SK-N-SH (cell line): ENCODE measurements around the gene SEMA3F. TPM values are rescaled to one million over a fixed set of nuclear protein-coding genes. Genes with fewer than 3 reads are reported as not detected.

ENCODE experiments used
- CTCF ChIA-PET: fragments of 300-600, 350-600 bp; formaldehyde crosslinking; extraction: SDS; loops from one replicate; lab custom pipeline; 2021; lab: Yijun Ruan, JAX
- POLR2A ChIA-PET: fragments of 350-600 bp; sonication (Branson Sonifier 250); formaldehyde crosslinking; extraction: SDS; loops from one replicate; lab custom pipeline; 2020; ENCODE audit warnings: antibody characterized with exemption, inconsistent platforms; lab: Yijun Ruan, JAX
- DNase-seq: peaks from one replicate; pipeline ENCODE4 v3.0.0; 2012
- H2AFZ ChIP-seq: fragments of 200-600 bp; sonication (generic); 2 replicates; pipeline ENCODE4 v1.8.1; 2016; ENCODE audit warnings: antibody characterized with exemption, mild to moderate bottlenecking, low read depth
- H3F3A ChIP-seq: fragments of 200-600 bp; sonication (generic); replicated peaks from 2 replicates; pipeline ENCODE3; 2016; ENCODE audit warnings: antibody characterized with exemption, mild to moderate bottlenecking; ENCODE audit not compliant: insufficient read depth
- H3K27ac ChIP-seq, 2 experiments: fragments of 200-500 bp in 1 of 2; fragments of 200-600 bp in 1 of 2; sonication (Bioruptor generic) in 1 of 2; sonication (generic), shearing (Covaris generic) in 1 of 2; 2 replicates each; pipeline versions ENCODE4 v1.5.1 to v1.6.1; 2014 to 2016; ENCODE audit warnings: low read depth in 2 of 2, inconsistent platforms in 1 of 2, low read length in 1 of 2, mild to moderate bottlenecking in 1 of 2, mixed read lengths in 1 of 2
- H3K27me3 ChIP-seq: fragments of 200-600 bp; sonication (generic), shearing (Covaris generic); 2 replicates; pipeline ENCODE4 v1.6.1; 2016; ENCODE audit warnings: mixed run types; ENCODE audit not compliant: insufficient read depth
- H3K36me3 ChIP-seq, 2 experiments: fragments of 200-500 bp in 1 of 2; fragments of 200-600 bp in 1 of 2; sonication (Bioruptor generic) in 1 of 2; sonication (generic) in 1 of 2; replicated peaks in 1 of 2; 2 replicates each; pipeline versions ENCODE3 to v1.5.1; 2014 to 2016; ENCODE audit warnings: low read length in 1 of 2, mild to moderate bottlenecking in 1 of 2; ENCODE audit not compliant: insufficient read depth in 2 of 2, control insufficient read depth in 1 of 2
- H3K4me1 ChIP-seq, 2 experiments: fragments of 200-500 bp in 1 of 2; fragments of 200-600 bp in 1 of 2; sonication (Bioruptor generic) in 1 of 2; sonication (generic), shearing (Covaris generic) in 1 of 2; 2 replicates each; pipeline versions ENCODE4 v1.5.1 to v1.6.1; 2014 to 2016; ENCODE audit warnings: low read depth in 1 of 2, low read length in 1 of 2, mixed run types in 1 of 2; ENCODE audit not compliant: insufficient read depth in 2 of 2, control insufficient read depth in 1 of 2
- H3K4me2 ChIP-seq: fragments of 200-600 bp; sonication (generic), shearing (Covaris generic); 2 replicates; pipeline ENCODE4 v1.6.1; 2017; ENCODE audit warnings: mixed run types
- H3K4me3 ChIP-seq, 2 experiments: fragments of 200-500 bp in 1 of 2; fragments of 200-600 bp in 1 of 2; sonication (Bioruptor generic) in 1 of 2; sonication (generic), shearing (Covaris generic) in 1 of 2; 2 replicates each; pipeline versions ENCODE4 v1.5.1 to v1.8.1; 2014 to 2016; ENCODE audit warnings: low read depth in 2 of 2, inconsistent platforms in 1 of 2, low read length in 1 of 2, mild to moderate bottlenecking in 1 of 2, mixed read lengths in 1 of 2, moderate library complexity in 1 of 2
- H3K79me2 ChIP-seq: fragments of 200-600 bp; sonication (generic); 2 replicates; pipeline ENCODE4 v1.8.1; 2017; ENCODE audit warnings: mild to moderate bottlenecking; ENCODE audit not compliant: insufficient read depth
- H3K9ac ChIP-seq: fragments of 200-600 bp; sonication (generic); 2 replicates; pipeline ENCODE4 v1.6.1; 2017; ENCODE audit warnings: mixed run types
- H3K9me2 ChIP-seq: fragments of 200-600 bp; sonication (generic); 2 replicates; pipeline ENCODE4 v1.6.1; 2017; ENCODE audit warnings: mixed run types
- H3K9me3 ChIP-seq: fragments of 200-600 bp; sonication (generic); 2 replicates; pipeline ENCODE4 v1.6.1; 2017; ENCODE audit warnings: mixed run types, mild to moderate bottlenecking, moderate library complexity
- H4K20me1 ChIP-seq: fragments of 200-600 bp; sonication (generic); 2 replicates; pipeline ENCODE4 v1.6.1; 2017; ENCODE audit warnings: mild to moderate bottlenecking, mixed run types; ENCODE audit not compliant: insufficient read depth
- CHD2 ChIP-seq: fragments of 150-350 bp; IDR thresholded peaks from 2 replicates; pipeline ENCODE4 v1.6.1; 2018; ENCODE audit warnings: low read length; ENCODE audit not compliant: partially characterized antibody
- ELF1 ChIP-seq: IDR thresholded peaks from 2 replicates; pipeline ENCODE4 v1.4.0; 2012
- EP300 ChIP-seq, 2 experiments: IDR thresholded peaks; 2 replicates each; pipeline versions ENCODE4 v1.4.0 to v1.6.1; 2012; ENCODE audit warnings: borderline replicate concordance in 1 of 2, low read depth in 1 of 2, low read length in 1 of 2
- EZH2phosphoT487 ChIP-seq: fragments of 200-600 bp; sonication (generic); IDR thresholded peaks from 2 replicates; pipeline ENCODE4 v1.6.1; 2017; ENCODE audit warnings: low read depth, mixed run types, mild to moderate bottlenecking, antibody characterized with exemption, moderate library complexity, borderline replicate concordance
- FOSL2 ChIP-seq: IDR thresholded peaks from 2 replicates; pipeline ENCODE4 v1.4.0; 2012; ENCODE audit warnings: low read depth, mild to moderate bottlenecking, moderate library complexity, borderline replicate concordance
- FOXJ3 ChIP-seq: sonication (generic); formaldehyde crosslinking; IDR thresholded peaks from 2 replicates; pipeline ENCODE4 v1.5.1; 2020; ENCODE audit warnings: mild to moderate bottlenecking, missing genetic modification reagents
- FOXM1 ChIP-seq: IDR thresholded peaks from 2 replicates; pipeline ENCODE4 v1.4.0; 2012; ENCODE audit warnings: low read depth, mild to moderate bottlenecking
- GABPA ChIP-seq: IDR thresholded peaks from 2 replicates; pipeline ENCODE4 v1.4.0; 2012; ENCODE audit warnings: low read depth, mild to moderate bottlenecking
- GATA2 ChIP-seq: sonication (generic); formaldehyde crosslinking; IDR thresholded peaks from 2 replicates; pipeline ENCODE4 v1.5.0; 2020; ENCODE audit warnings: mild to moderate bottlenecking, missing genetic modification reagents
- JUND ChIP-seq: IDR thresholded peaks from 2 replicates; pipeline ENCODE4 v1.4.0; 2012
- MXI1 ChIP-seq: IDR thresholded peaks from 2 replicates; pipeline ENCODE4 v1.6.1; 2012; ENCODE audit warnings: mild to moderate bottlenecking, low read depth, low read length, improper control_type of control experiment
- RFX5 ChIP-seq: IDR thresholded peaks from 2 replicates; pipeline ENCODE4 v1.6.1; 2012; ENCODE audit warnings: mild to moderate bottlenecking, improper control_type of control experiment, low read length
- SIN3A ChIP-seq: IDR thresholded peaks from 2 replicates; pipeline ENCODE4 v1.6.1; 2012; ENCODE audit warnings: low read depth, mild to moderate bottlenecking, low read length, moderate library complexity, borderline replicate concordance
- TCF12 ChIP-seq: IDR thresholded peaks from 2 replicates; pipeline ENCODE4 v1.4.0; 2012
- TEAD4 ChIP-seq: IDR thresholded peaks from 2 replicates; pipeline ENCODE4 v1.4.0; 2012; ENCODE audit warnings: mild to moderate bottlenecking, borderline replicate concordance; ENCODE audit not compliant: insufficient read depth
- YY1 ChIP-seq: IDR thresholded peaks from 2 replicates; pipeline ENCODE4 v1.4.0; 2012; ENCODE audit warnings: low read depth, mild to moderate bottlenecking
- WGBS: methylation state at CpG from one replicate; pipeline ENCODE4 v1.1.6; 2017; ENCODE audit warnings: low lambda C conversion rate; 5-methylcytosine and 5-hydroxymethylcytosine counted together
- polyA plus RNA-seq, 3 experiments: library from polyadenylated mRNA; depleted of rRNA; stranded (reverse); fragments of >200 nt; gene quantifications; 2 replicates each; pipeline ENCODE4 v1.2.3, GENCODE V29; 2012
- TF ChIP-seq, protein P1 (sequence below): IDR thresholded peaks from 2 replicates; pipeline ENCODE4 v1.4.0; 2012; ENCODE audit warnings: low read depth, borderline replicate concordance
- TF ChIP-seq, protein P2 (sequence below): fragments of 200-600 bp; sonication (generic); IDR thresholded peaks from 2 replicates; pipeline ENCODE4 v1.6.1; 2017; ENCODE audit warnings: antibody characterized with exemption, mild to moderate bottlenecking, moderate library complexity
- TF ChIP-seq, protein P3 (sequence below): IDR thresholded peaks from 2 replicates; pipeline ENCODE4 v1.4.0; 2012; ENCODE audit warnings: low read depth, borderline replicate concordance

The SEMA3F gene
- polyA plus RNA-seq, 1 of the 3 experiments (the other 2 are of a cell fraction) = 30.4 TPM

DNA sequence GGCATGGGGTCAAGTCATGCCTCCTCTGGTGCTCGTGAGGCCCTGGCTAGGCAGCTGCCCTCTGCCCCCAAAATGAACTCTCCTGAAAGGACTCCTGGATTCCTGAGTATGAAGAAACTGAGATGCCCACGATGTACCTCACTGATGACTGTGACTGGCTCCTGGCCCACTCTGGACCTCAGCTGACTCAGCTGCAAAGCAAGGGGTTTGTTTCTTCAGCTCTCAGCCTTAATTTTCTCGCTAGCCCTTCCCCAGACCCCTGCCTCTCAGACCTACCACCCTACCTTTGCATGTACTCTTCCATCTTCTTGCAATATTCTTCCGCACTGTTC is 75.6 kb downstream of the SEMA3F start (continued):
- TF ChIP-seq MXI1 = no peak
- TF ChIP-seq, all 33 proteins: peak for 0

DNA sequence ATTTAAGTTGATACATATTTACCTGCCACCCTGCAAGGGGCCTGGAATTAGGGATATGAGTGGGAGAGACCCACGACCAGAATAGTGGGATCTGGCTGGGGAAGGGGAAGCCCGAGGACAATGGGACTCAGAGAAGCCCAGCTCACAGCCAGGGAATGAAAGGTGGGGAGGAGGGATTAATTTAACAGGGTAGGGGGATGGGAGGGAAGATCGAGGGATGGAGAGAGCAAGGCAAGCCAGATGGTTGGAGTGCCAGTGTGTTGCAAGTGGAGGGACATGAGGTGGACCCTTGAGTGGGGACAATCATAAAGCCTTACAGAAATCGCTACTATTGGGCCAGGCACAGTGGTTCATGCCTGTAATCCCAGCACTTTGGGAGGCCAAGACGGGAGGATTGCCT is 76.5 kb downstream of the SEMA3F start:
- ChIA-PET CTCF (interaction anchor here (7.6 to 61.6 kb wide), 3 partner anchors 17 to 46 kb away, joined by 91 to 1375 read pairs (median 433); partner anchors contain the start of genes GNAI2, GNAT1 and LSMEM2), POLR2A (no interaction called here)
- Histone ChIP-seq H3K4me1 (peaks cover 3 to 9% of the 10 kb centered on the region in 2 experiments; a peak in 1 of 4 replicates), H3K9ac (no peak overlapping the region), H3K4me2 (no peak overlapping the region), H4K20me1 (0 out of 2 replicates have a peak, but pooled peaks cover 3% of the 10 kb centered on the region), H3K79me2 (peaks cover 6% of the 10 kb centered on the region), H3K4me3 (no peak overlapping the region), H3F3A (peaks cover 6% of the 10 kb centered on the region), H3K27ac (no peak overlapping the region), H3K27me3 (no peaks in the 10 kb centered on the region), H3K36me3 (no peaks in the 10 kb centered on the region), H2AFZ (no peak overlapping the region), H3K9me3 (no peaks in the 10 kb centered on the region), H3K9me2 (no peaks in the 10 kb centered on the region)
- TF ChIP-seq, protein P1, sequence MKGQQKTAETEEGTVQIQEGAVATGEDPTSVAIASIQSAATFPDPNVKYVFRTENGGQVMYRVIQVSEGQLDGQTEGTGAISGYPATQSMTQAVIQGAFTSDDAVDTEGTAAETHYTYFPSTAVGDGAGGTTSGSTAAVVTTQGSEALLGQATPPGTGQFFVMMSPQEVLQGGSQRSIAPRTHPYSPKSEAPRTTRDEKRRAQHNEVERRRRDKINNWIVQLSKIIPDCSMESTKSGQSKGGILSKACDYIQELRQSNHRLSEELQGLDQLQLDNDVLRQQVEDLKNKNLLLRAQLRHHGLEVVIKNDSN = no peak
- TF ChIP-seq FOSL2 = no peak
- TF ChIP-seq TCF12 = no peak
- no peak for TF ChIP-seq SIN3A
- TF ChIP-seq EZH2phosphoT487 = no peak
- TF ChIP-seq, protein P2, sequence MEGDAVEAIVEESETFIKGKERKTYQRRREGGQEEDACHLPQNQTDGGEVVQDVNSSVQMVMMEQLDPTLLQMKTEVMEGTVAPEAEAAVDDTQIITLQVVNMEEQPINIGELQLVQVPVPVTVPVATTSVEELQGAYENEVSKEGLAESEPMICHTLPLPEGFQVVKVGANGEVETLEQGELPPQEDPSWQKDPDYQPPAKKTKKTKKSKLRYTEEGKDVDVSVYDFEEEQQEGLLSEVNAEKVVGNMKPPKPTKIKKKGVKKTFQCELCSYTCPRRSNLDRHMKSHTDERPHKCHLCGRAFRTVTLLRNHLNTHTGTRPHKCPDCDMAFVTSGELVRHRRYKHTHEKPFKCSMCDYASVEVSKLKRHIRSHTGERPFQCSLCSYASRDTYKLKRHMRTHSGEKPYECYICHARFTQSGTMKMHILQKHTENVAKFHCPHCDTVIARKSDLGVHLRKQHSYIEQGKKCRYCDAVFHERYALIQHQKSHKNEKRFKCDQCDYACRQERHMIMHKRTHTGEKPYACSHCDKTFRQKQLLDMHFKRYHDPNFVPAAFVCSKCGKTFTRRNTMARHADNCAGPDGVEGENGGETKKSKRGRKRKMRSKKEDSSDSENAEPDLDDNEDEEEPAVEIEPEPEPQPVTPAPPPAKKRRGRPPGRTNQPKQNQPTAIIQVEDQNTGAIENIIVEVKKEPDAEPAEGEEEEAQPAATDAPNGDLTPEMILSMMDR = no peak
- no peak for TF ChIP-seq TEAD4
- no peak for TF ChIP-seq ELF1
- no peak for TF ChIP-seq RFX5
- TF ChIP-seq GATA2 (CRISPR knock-in tag) = no peak
- no peak for TF ChIP-seq GABPA
- TF ChIP-seq EP300 (IDR thresholded peaks at IDR 0.05; ENCODE audit: borderline replicate concordance in 1 of 2, low read depth in 1 of 2, low read length in 1 of 2) = no peak
- no peak for TF ChIP-seq FOXM1
- TF ChIP-seq YY1 = no peak
- TF ChIP-seq CHD2 = no peak
- TF ChIP-seq, protein P3, sequence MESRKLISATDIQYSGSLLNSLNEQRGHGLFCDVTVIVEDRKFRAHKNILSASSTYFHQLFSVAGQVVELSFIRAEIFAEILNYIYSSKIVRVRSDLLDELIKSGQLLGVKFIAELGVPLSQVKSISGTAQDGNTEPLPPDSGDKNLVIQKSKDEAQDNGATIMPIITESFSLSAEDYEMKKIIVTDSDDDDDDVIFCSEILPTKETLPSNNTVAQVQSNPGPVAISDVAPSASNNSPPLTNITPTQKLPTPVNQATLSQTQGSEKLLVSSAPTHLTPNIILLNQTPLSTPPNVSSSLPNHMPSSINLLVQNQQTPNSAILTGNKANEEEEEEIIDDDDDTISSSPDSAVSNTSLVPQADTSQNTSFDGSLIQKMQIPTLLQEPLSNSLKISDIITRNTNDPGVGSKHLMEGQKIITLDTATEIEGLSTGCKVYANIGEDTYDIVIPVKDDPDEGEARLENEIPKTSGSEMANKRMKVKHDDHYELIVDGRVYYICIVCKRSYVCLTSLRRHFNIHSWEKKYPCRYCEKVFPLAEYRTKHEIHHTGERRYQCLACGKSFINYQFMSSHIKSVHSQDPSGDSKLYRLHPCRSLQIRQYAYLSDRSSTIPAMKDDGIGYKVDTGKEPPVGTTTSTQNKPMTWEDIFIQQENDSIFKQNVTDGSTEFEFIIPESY = no peak
- TF ChIP-seq FOXJ3 (CRISPR knock-in tag) = no peak
- TF ChIP-seq JUND = no peak
- DNase-seq = no peak
- WGBS = 75% methylated on average over 5 of the region's 5 CpGs
